Esophagus squamous epithelium (tissue), 4 donors: ENCODE data around the gene ABCA12.

Experiments
- POLR2A ChIP-seq, 4 donors: fragments of 450-650 bp; IDR thresholded peaks; one replicate each; pipeline ENCODE4 v1.6.1; 2017; ENCODE audit warnings: antibody characterized with exemption in 4 of 4, mild to moderate bottlenecking in 4 of 4, moderate library complexity in 3 of 4
- TF ChIP-seq, protein P1 (sequence below), 6 experiments: fragments of 450-650 bp in 4 of 6; fragments of 200-600 bp in 2 of 6; sonication (generic) in 2 of 6; IDR thresholded peaks; one replicate each; pipeline ENCODE4 v1.5.1; 2016 to 2019; ENCODE audit warnings: antibody characterized with exemption in 6 of 6, mild to moderate bottlenecking in 4 of 6, moderate library complexity in 4 of 6

DNA sequence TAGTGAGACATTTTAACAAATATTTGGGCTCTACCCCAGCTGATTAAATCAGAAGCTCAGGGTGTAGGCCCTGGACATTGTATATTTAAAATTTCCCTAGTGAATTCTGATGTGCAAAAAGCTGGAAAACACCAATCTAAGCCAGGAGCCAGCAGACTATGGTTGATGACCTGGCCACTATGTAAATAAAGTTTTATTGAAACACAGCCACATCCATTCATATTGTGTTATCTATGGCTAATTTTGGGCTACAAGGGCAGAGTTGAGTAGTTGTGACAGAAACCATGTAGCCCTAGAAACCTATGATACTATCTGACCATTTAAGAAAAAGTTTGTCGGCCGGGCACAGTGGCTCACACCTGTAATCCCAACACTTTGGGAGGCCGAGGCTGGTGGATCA lies 243.0 kb downstream of the ABCA12 start:
- TF ChIP-seq, protein P1, sequence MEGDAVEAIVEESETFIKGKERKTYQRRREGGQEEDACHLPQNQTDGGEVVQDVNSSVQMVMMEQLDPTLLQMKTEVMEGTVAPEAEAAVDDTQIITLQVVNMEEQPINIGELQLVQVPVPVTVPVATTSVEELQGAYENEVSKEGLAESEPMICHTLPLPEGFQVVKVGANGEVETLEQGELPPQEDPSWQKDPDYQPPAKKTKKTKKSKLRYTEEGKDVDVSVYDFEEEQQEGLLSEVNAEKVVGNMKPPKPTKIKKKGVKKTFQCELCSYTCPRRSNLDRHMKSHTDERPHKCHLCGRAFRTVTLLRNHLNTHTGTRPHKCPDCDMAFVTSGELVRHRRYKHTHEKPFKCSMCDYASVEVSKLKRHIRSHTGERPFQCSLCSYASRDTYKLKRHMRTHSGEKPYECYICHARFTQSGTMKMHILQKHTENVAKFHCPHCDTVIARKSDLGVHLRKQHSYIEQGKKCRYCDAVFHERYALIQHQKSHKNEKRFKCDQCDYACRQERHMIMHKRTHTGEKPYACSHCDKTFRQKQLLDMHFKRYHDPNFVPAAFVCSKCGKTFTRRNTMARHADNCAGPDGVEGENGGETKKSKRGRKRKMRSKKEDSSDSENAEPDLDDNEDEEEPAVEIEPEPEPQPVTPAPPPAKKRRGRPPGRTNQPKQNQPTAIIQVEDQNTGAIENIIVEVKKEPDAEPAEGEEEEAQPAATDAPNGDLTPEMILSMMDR (IDR thresholded peaks at IDR 0.05) = no peak
- TF ChIP-seq POLR2A (IDR thresholded peaks at IDR 0.05) = no peak
